GM19240 (cell line): Measurements from ENCODE around the gene HBS1L.

Experiments
- DNase-seq: peaks from one replicate; pipeline ENCODE4 v3.0.0; 2011; ENCODE audit warnings: low spot score; ENCODE audit not compliant: insufficient read length

The HBS1L gene

DNA sequence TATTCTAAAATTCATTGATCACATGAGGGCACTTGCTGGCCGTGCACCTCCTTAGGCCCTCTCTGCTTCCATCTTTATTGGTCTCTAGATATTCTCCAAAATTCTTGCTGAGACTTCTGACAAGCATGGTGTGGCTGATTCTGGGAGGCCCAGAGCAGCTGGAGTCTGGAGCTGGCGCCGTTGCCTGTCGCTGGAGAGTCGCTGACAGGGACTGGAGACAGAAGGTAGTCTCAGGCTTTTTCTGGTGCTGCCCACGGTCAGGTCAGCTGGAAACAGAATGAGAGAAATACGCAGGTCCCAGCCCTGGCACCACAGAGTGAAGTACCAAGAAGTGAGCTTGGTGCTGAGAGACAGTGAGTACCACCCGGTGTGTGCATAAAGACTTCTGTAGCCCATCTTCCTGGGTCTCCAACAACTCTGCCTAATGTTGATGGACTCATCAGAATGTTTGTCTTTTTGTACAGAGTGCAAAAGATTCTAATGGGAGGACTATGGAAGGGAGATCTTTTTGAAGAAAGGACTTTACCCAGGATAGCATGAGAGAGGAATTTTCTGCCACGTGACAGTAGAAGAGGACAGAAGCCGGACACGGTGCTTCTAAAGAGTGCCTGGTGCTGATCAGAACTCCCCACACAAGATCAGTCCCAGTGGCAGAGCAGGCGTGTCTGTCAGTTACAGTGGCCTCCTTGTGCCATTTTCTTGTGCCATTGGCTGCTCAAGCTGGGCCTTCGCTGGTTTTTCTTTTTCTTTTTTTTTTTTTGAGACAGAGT is 102.9 kb downstream of the HBS1L start:
- DNase-seq, result no peak

DNA sequence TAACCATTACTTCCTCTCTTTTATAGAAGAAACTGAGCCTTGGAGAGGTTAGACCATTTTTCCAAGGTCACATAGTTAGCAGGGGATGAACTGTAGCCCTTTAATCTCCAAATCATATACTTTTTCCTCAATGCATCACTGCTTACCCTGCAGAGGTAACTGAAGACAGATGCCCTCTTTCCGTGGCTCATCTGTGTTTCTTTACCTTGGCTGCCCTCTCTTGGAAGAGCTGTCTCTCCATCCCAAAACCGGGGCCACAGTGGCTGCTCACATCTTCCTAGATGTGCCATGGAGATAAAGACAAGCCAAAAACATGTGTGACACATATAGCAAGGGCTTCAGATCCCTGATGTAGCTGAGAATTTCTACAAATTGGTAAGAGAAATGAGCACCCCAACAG is 104.1 kb downstream of the HBS1L start:
- DNase-seq, result no peak

DNA sequence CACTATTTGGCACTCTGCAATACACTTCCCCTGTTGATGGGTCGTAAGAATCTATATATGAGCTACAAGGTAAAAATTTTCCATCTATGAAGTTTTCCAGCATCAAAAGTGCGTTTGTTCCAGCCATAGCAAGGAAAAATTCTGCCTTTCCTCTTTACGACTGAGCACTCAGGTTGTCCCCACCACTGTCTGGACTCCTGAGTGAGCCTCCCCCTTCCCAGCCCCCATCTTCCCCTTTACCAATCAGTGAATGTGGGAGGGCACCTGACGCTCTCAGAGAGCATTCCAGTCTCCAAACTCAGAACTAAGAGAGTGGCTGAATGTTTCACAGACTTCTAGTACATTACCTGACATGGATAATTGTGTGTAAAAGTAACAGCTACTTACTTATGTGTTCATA is 104.7 kb downstream of the HBS1L start, which contains the start of gene ALDH8A1:
Gene ALDH8A1 (minus strand): TSS at position 175 of the 400 bp plus-strand sequence. CDS start 48 bp downstream, at position 127.
- DNase-seq, result no peak

DNA sequence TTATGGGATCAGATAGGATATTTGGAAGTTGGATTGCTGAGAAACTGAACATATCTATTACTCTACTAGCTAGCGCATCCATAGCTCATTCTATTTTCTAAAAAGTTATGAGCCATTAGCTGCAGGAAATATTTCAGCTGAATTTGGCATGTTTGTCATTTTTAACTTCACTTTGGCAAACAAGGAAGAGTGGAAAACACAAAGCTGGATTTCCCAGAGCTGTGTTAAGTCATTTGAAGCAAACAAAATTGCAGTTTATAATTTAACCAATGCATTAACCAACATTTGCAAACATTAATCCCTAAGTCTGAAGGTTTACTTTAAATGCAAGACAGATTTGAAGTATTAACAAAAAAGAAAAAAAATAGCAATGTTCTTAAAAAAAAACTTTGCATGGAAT is 105.9 kb downstream of the HBS1L start:
- DNase-seq, result no peak

DNA sequence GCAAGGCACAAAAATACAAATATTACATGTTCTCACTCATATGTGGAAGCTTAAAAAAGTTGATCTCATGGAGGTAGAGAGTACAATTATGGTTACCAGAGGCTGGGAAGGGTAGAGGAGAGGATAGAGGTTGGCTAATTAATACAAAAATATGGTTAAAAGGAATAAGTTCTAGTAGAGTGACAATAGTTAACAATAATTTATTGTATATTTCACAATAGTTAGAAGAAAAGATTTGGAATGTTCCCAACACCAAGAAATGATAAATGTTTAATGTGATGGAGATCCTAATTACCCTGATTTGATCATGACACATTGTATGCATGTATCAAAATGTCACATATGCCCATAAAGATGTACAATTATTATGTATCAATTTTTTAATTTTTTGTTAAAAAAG is 106.5 kb downstream of the HBS1L start:
- no peak for DNase-seq

DNA sequence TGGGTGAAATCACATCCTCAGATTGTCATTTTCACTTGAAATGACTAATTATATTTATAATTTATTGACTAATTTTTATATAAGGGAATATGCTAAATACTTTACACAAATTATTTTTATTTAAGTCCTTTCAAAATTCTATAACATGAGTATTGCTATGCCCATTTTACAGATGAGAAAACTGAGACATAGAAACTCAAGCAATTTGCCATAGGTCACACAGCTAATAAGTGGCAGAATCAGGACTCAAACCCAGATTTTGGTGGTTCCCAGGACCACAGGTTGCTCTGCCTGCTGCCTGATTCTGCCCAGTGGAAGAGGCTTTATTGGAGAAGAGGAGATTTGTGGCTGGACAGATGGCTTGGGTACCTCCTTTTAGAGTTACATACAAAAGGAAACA is 109.6 kb downstream of the HBS1L start:
- DNase-seq, result no peak

DNA sequence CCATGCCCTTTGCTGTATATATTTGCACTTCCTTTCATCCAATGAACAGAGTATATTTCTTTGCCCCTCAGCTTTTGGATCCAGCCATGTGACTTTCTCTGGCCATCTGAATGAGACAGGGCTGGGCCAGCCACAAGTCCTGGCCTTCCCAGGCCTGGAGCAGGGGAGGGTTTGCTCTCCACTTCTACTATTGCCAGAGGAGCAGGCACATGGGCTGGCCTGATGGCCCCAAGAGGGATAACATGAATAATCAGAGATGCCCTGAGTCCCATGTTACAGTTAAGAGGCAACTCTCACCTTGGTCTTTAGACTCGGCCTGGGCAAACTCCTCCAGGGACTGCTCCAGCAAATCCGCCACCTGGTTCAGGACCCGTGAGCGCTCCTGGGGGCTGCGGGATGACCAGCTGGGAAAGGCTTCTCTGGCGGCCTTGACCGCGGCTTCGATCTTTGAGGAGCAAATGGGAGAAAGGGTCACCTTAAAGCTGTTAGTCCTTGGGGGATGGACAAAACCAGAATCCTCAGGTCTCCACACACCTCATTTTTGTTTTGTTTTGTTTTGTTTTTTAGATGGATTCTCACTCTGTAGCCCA is 111.0 kb downstream of the HBS1L start:
- no peak for DNase-seq

DNA sequence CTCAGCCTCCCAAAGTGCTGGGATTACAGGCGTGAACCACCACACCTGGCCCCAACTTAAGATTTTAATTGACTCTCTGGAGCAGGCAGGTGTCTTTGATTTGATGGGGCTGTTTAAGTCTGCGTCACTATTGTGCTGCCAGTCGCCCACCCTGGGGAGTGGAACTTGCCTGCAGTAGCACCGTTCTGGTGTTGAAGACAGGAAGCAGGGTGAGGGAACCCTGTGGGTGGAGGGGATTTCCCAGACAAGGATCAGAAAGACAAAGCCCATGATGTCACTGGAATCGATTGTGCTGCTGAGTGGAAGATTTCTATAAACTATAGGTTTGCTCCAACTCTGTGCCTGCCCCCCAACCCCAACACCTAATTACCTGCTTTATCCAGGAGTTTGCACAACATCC is 115.7 kb downstream of the HBS1L start:
- no peak for DNase-seq

DNA sequence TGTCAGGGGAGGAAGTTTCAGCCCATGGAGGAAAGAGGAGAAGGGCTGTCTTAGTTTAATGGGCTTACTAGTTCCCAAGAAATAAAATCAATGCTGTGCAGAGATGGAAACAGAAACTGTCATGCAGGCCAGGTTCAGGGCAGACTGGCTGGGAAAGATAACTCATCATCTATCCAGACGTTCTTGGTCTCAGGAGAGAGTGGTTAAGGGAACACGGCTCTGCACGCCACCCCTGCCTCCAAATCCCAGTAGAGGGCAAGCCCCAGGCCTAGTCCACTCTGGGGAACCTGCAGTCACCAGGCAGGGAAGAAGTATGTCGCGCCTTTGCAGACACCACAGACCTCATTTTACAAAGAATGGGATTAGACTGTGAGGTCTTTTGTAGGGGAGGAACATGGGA is 117.2 kb downstream of the HBS1L start:
- no peak for DNase-seq

DNA sequence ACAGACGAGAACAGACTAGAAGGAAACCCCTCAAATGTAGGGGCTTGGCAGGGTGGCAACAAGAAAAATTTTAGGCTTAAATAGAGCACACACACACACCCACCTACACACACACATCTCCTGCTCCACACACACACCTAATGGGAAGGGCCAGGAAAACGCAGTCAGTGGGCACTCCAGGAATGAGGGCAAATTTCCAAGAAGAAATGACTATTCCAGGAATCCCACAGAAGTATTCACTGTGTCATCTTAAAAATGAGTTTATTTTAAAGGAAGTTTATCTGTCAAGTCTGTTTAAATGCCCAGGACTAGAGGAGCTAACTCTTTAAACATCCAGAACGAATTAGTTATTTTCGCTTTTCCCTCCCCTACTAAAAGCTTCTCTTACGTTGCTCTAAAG is 117.7 kb downstream of the HBS1L start:
- DNase-seq, result no peak

DNA sequence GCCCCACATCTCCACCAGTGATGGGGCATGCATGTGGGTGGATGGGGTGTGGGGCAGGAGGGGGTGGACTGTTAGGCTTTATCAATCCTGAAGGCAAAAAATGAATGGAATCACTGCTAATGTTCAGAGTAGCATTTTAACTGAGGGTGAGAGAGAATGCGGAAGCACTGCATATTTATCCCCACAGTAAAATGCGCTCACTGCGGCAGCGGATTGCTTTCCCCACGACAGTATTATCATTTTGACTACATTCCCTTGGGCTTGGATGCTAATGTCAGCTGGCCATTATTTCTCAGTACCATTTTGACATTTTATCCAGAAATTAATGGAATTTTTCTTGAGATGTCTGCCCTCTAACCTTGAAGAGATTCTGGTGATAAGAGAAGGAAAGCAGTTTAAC is 118.1 kb downstream of the HBS1L start:
- no peak for DNase-seq

DNA sequence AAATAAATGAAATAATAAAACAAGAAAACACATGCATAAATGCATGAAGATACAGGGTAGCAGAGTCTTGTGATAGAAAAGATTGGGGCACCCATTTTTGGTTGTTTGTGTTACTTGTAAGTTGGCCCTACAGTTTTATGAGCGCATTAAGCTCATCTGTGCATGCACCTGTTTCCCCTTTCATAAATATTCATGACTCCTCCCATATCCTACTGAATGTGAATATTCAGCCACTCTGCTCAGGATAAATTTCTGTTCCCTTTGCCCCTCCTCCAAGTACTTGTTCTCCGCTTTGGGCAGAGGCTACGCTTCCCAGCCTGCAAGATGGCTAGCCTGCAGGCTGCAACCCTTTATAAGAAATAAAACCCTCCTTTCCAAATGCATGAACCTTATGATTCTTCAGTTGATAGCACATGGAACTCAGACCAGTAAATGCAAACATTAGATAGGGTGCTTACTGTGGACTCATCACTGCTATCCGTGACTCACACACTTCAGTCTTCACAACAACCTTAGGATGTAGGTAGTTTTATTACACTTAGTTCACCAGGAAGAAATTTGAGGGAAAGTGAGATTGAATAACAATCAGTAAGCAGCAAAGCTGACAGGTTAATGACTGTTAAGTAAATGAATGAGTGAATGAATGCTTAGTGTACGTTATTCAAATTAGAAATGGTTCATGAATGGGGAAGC is 119.7 kb downstream of the HBS1L start:
- DNase-seq, result no peak

DNA sequence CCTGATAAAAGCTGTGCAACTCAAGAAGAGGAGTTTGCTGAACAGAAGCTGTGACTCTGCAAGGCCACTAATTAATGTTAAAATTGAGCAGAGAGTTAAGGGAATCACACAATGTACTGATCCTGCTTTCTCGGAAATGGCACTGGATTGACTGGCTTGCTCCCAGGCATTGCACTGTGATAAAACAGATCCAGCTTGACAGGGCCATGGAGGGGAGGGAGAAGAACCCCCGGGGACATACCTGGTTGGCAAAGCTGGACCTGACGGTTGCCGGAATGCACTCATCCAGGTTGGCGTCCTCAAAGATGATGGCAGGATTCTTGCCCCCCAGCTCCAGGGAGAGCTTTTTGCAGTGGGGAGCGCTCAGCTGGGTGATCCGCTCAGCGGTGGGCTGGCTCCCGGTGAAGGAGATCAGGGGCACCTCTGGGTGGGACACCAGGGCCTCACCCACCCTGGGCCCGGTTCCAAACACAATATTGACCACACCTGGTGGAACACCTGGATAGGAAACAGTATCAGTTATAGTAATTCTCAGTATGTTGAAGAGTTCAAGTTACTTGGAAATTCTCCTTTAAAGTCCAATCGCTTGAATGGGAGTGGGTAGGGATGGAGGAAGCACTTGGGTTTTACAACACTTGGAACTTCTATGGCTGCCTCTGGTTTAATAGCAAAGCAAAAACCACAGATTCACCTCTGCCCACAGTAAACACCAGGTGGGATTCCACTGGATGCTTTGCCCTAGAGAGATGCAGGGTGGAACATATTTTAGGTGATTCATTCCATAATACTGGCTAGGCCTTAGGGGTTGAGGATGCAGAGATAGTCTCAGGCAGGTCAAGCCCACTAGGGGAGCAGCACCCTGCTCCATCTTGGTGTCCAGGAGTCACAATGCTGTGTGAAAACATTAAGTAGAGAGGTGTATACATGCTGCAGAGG is 121.8 kb downstream of the HBS1L start:
- no peak for DNase-seq

DNA sequence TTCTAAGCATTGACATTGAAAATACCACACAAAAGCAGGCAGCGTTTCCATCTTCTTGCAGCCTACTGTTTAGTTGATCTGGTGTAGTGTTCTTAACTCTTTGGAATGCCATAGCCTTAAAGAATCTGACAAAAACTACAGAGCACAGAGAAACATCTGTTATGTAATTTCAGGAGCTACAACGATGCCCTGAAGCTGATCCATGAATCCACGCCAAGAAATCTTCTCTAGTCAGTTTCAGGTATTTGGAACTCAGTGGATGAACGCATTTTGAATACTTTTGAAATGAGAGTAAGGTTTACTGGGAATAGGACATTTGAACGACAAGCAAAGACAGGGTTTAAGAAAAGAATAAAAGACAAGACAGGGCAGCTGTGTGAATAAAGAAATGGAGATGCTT is 122.5 kb downstream of the HBS1L start:
- DNase-seq, result no peak

DNA sequence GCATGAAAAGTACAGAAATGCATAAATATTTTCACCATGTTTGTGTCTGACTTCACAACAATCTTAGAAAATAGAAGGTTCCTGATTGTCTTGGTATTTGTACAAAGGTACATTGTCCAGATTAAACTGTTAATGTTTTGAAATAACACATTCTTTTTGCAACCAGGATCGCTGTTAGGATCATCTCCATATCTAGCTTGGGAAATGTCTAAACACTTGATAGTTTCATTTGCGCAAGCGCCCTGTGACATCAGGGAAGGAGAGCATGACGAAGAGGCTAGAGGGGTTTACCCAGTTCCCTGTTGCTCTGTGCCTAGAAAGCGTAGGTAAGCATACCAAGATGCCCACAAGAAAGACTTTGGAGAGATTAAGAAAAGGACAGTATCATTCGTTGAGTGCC is 124.2 kb downstream of the HBS1L start:
- no peak for DNase-seq

DNA sequence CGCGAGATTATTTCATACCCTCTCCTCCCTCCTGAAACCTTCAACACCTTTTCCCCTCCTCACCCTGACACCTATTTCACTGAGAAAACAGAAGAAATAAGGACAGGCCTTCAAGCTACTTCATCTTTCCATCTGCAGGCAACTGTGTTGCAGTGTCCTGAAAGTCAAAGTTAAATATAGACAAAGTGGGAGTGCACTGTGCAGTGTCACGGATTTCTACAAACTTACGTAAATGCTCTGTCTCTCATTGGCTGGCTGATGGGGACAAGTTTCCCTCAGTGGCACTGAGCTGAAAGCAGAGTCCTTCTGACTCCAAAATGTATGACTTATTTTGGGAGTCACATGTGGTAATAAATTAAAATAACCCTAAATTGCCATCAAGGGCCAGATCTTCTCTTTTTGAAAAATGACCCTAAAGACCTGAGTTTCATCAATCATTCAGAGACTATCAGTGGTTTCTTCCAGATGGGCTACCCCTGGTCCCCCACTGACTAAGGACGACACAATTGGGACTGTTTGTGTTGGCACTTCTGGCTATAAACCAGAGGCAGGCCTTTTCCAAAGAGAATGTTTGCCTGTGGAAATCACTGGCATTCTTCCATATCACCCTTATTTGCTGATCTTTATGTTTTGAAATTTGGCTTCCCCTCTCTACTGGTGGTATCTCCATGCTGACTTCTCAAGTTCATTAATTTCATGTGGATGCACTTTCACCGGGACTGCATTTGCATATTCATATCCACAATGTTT is 126.3 kb downstream of the HBS1L start:
- DNase-seq, result no peak

DNA sequence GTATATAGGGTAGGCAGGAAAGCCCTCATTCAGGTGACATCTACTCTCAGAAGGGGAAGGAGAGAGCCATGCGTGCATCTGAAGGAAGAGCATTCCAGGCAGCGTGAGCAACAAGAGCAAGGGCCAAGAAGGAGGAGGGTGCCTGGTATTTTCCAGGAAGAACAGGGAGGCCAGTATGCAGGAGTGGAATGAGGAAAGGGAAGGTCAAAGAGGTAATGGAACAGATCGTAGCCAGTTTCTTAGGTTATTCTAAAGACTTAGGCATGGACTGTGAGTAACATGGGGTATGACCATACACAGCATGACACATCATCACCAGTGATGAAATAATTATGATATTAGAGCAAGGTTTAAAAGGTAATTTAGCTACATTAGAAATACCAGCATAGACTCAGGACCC is 128.8 kb downstream of the HBS1L start:
- DNase-seq, result no peak

DNA sequence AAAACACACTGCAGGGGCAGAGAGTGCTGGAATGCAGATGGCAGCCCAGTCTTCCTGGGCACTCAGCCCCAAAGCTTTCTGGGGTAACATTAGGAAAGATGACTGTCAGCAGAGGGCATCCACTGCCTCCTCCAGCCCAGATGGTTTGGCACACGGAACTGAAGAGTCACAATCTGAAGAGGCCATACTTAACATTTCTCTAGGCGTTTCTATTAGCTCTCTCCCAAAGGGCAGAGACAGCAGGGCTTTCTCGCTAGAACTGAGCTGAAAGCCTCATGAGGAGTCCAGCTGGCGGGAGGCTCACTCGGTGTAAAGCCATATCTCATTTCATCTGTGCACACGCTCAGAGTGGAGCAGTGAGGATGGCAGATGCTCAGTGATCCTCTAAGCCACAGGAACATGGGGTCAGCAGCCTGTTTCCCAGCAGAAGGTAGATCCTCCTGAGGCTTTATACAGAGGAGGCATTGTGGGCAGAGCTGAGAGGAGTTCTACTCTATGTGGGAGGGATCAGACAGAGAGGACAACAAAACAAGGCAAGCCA is 132.8 kb downstream of the HBS1L start:
- DNase-seq, result no peak

DNA sequence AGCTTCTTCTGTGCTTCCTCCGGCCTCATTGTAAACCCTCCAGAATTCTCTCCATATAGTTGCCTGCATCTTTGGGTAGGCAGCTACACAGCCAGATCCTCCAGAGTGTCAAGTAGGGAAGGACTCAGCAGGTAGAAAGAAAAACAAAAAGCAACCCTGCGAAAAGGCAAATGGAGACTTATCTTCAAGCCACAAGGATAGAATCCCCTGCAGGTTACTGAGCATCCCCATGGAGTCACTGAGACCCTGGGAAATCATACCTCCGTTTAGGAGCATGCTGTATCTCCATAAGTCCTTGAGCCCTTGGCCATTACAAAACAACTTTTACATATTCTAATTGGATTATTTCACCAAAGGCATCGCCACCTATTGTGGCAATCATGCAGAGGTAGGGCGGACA is 133.3 kb downstream of the HBS1L start:
- no peak for DNase-seq

DNA sequence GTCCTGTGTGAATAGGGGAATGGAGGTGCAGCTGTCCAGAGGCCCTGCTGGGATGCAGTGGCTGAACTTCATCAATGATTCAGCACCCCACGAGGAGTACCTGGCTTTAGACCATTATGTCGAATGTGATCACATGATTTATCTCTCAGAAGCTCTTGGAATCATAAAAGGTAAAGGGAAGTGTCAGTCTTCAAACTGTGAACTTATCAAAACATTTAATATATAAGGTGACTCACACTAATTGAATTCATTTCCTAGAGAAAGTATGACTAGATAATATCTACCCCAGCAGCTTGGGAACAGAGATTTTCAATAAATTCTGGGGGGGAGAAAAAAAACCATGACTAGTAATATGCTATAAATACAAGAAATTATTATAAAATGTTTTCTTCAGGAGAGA is 134.2 kb downstream of the HBS1L start:
- DNase-seq, result no peak
